ENCODE results near the gene ABLIM3.

Gene ABLIM3

DNA sequence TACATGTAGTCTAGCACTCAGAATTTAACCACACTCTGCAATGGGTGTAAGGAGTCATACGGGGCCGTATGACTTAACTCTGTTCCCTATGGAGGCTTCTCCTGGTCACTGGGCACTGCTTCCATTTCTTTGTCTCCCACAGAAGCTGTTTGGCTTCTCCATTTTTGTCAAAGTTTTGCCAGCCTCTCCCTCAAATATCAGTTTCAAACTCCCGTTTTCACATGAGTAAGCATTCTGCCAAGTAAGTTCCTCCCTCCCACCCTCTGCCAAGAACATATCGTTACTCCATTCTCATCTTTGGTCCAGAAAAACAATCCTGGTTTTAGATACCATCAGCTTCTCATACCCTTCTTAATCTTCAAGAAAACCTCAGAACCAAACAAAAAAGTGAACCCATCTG lies 136.5 kb downstream of the ABLIM3 start:
- no peaks in the 10 kb centered on the region for H3K27me3 ChIP-seq (ENCODE audit: insufficient read depth, poor library complexity, severe bottlenecking)
- H3K4me3 ChIP-seq (ENCODE audit: severe bottlenecking): no peak overlapping the region
- TF ChIP-seq, protein P1, sequence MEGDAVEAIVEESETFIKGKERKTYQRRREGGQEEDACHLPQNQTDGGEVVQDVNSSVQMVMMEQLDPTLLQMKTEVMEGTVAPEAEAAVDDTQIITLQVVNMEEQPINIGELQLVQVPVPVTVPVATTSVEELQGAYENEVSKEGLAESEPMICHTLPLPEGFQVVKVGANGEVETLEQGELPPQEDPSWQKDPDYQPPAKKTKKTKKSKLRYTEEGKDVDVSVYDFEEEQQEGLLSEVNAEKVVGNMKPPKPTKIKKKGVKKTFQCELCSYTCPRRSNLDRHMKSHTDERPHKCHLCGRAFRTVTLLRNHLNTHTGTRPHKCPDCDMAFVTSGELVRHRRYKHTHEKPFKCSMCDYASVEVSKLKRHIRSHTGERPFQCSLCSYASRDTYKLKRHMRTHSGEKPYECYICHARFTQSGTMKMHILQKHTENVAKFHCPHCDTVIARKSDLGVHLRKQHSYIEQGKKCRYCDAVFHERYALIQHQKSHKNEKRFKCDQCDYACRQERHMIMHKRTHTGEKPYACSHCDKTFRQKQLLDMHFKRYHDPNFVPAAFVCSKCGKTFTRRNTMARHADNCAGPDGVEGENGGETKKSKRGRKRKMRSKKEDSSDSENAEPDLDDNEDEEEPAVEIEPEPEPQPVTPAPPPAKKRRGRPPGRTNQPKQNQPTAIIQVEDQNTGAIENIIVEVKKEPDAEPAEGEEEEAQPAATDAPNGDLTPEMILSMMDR (IDR thresholded peaks at IDR 0.05; ENCODE audit: poor library complexity, severe bottlenecking): no peak
- no peaks in the 10 kb centered on the region for H3K9me3 ChIP-seq (ENCODE audit: severe bottlenecking)
- no peaks in the 10 kb centered on the region for H3K36me3 ChIP-seq (ENCODE audit: low read depth)
- DNase-seq (ENCODE audit: low spot score): no peak
- no peak overlapping the region for H3K27ac ChIP-seq (ENCODE audit: poor library complexity, severe bottlenecking)
- ATAC-seq (ENCODE audit: low read depth): no peak
- H3K4me1 ChIP-seq (ENCODE audit: insufficient read depth, poor library complexity, severe bottlenecking): no peaks in the 10 kb centered on the region

DNA sequence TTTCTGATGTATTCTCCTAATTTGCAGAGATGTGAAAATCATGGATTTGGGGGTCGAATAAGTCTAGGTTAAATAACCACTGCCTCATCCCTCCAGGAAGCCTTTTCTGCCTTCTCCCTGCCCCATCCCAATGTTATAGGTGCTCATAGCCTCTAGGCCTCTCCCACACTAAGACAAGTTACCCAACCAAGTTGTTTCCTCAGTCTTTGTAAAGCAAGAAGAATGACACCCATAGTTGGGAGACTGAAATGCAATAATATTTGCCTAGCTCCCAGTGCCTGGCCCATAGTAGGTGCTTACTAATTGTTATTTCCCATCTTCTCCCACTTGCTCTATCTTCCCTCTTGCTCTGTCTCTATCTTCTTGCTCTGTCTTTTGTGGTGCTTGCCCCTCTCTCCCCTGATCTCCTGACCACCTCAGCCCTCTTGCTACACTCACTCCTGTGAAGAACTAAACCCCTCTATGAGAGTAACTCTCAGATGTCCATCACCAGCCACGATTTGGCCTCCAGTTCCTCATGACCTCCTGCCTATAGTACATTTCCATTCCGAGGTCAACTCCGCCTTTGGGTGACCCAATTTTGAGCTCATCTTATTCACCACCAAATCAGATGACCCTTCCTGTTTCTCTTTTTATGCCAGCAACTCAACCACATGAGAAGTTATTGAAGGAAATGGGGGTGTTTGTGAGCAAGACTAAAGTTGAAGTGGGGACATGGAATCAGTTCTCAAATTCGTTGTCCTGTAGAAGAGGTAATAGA lies 137.3 kb downstream of the ABLIM3 start:
- no peak for ATAC-seq (ENCODE audit: low read depth)
- Histone ChIP-seq H3K4me3 (ENCODE audit: severe bottlenecking) (no peak overlapping the region), H3K36me3 (ENCODE audit: low read depth) (no peaks in the 10 kb centered on the region), H3K4me1 (ENCODE audit: insufficient read depth, poor library complexity, severe bottlenecking) (no peaks in the 10 kb centered on the region), H3K27me3 (ENCODE audit: insufficient read depth, poor library complexity, severe bottlenecking) (no peaks in the 10 kb centered on the region), H3K27ac (ENCODE audit: poor library complexity, severe bottlenecking) (no peak overlapping the region), H3K9me3 (ENCODE audit: severe bottlenecking) (no peaks in the 10 kb centered on the region)
- DNase-seq (ENCODE audit: low spot score): no peak
- TF ChIP-seq, protein P1 (IDR thresholded peaks at IDR 0.05; ENCODE audit: poor library complexity, severe bottlenecking): no peak

DNA sequence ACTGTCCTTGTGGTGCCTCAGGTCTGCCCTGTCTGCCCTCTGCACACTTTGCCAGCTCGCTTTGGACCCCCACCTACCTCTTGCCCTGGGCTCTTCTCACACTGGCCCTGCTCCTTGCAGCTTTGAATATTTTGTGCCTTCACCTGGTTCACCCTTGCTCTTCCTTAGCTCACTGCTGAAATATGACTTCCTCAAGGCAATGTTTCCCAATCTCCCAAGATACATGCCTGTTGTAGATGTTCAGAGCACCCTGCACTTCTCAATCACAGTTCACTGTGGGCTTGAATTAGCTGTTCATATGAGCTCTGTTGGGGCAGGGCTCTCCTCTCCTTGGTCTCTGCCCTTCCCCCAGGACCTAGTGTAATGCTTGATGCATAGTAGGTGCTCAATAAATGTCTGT lies 138.4 kb downstream of the ABLIM3 start:
- Histone ChIP-seq H3K4me1 (ENCODE audit: insufficient read depth, poor library complexity, severe bottlenecking) (peaks cover 5% of the 10 kb centered on the region), H3K36me3 (ENCODE audit: low read depth) (no peaks in the 10 kb centered on the region), H3K4me3 (ENCODE audit: severe bottlenecking) (no peak overlapping the region), H3K27me3 (ENCODE audit: insufficient read depth, poor library complexity, severe bottlenecking) (no peaks in the 10 kb centered on the region), H3K27ac (ENCODE audit: poor library complexity, severe bottlenecking) (no peak overlapping the region), H3K9me3 (ENCODE audit: severe bottlenecking) (no peaks in the 10 kb centered on the region)
- DNase-seq (ENCODE audit: low spot score) (no peak), ATAC-seq (ENCODE audit: low read depth) (no peak)
- TF ChIP-seq, protein P1 (IDR thresholded peaks at IDR 0.05; ENCODE audit: poor library complexity, severe bottlenecking): no peak

DNA sequence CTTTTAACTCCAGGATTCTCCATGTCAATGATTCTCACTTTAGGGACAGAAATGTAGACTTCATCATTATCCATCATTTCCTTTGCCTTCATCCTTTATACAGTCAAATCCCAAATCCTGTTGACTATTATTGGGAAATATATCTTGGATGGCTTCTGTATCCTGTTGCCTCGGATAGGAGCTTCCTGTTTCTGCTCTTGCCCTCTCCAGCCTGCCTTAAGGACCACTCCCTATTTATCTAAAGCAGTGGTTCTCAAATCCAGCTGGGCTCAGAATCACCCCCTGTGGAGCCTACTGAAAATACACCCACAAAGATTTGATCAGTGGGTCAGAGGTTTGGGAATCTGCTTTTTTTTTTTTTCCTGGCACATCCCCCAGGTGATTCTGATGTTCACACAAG lies 138.8 kb downstream of the ABLIM3 start:
- no peaks in the 10 kb centered on the region for H3K36me3 ChIP-seq (ENCODE audit: low read depth)
- H3K27ac ChIP-seq (ENCODE audit: poor library complexity, severe bottlenecking): no peak overlapping the region
- DNase-seq (ENCODE audit: low spot score) (no peak), ATAC-seq (ENCODE audit: low read depth) (no peak)
- no peaks in the 10 kb centered on the region for H3K27me3 ChIP-seq (ENCODE audit: insufficient read depth, poor library complexity, severe bottlenecking)
- H3K9me3 ChIP-seq (ENCODE audit: severe bottlenecking): no peaks in the 10 kb centered on the region
- TF ChIP-seq, protein P1 (IDR thresholded peaks at IDR 0.05; ENCODE audit: poor library complexity, severe bottlenecking): no peak
- no peak overlapping the region for H3K4me3 ChIP-seq (ENCODE audit: severe bottlenecking)
- peaks cover 9% of the 10 kb centered on the region for H3K4me1 ChIP-seq (ENCODE audit: insufficient read depth, poor library complexity, severe bottlenecking)

DNA sequence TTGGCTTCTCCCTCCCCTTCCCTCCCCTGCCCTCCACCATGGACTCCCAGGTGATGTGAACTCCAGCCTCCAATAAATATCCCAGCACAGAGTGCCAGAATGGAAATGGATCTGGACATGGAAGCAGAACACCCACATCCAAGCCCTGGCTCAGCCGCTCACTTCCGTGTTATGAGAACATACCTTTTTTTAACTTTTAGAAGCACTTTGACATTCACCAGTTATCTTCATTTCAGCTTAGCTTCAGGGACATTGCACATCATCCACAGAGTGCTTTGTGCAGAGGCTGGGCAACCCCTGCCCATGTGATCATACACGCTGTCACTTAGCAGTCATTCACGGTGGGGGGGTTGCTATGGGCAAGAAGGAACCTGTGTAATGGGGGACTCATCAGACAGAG lies 139.5 kb downstream of the ABLIM3 start:
- DNase-seq (ENCODE audit: low spot score) (no peak), ATAC-seq (ENCODE audit: low read depth) (no peak)
- Histone ChIP-seq H3K27ac (ENCODE audit: poor library complexity, severe bottlenecking) (no peak overlapping the region), H3K4me1 (ENCODE audit: insufficient read depth, poor library complexity, severe bottlenecking) (peaks cover 9% of the 10 kb centered on the region), H3K4me3 (ENCODE audit: severe bottlenecking) (no peak overlapping the region), H3K27me3 (ENCODE audit: insufficient read depth, poor library complexity, severe bottlenecking) (no peaks in the 10 kb centered on the region), H3K9me3 (ENCODE audit: severe bottlenecking) (no peaks in the 10 kb centered on the region), H3K36me3 (ENCODE audit: low read depth) (no peaks in the 10 kb centered on the region)
- TF ChIP-seq, protein P1 (IDR thresholded peaks at IDR 0.05; ENCODE audit: poor library complexity, severe bottlenecking): no peak
